OCI-LY7 (cell line): ENCODE results near the gene SRRT. TPM values are rescaled to one million over a fixed set of nuclear protein-coding genes. Genes with fewer than 3 reads are reported as not detected.

ENCODE experiments used
- BruUV-seq: library from RNA; stranded (reverse); fragments of 400-500 nt; replicated peaks from 2 replicates; lab custom pipeline; 2021; lab: Mats Ljungman, UMichigan
- CTCF ChIA-PET: fragments of 300-600 bp; sonication (Branson Sonifier 250); formaldehyde crosslinking; loops from one replicate; lab custom pipeline; 2022; ENCODE audit warnings: antibody characterized with exemption; ENCODE audit not compliant: unreplicated experiment; lab: Charles Lee
- POLR2A ChIA-PET: fragments of 300-600 bp; sonication (Branson Sonifier 250); formaldehyde crosslinking; loops from one replicate; lab custom pipeline; 2022; ENCODE audit warnings: antibody characterized with exemption; lab: Charles Lee
- DNase-seq: peaks from one replicate; pipeline ENCODE4 v3.0.0-alpha.2; 2015; ENCODE audit warnings: low spot score
- H2AFZ ChIP-seq: fragments of 200-600 bp; sonication (generic), shearing (Covaris generic); 2 replicates; pipeline ENCODE4 v1.6.1; 2014; ENCODE audit warnings: mild to moderate bottlenecking, antibody characterized with exemption, low read length, moderate library complexity
- H3K27ac ChIP-seq: fragments of 200-600 bp; sonication (generic); 2 replicates; pipeline ENCODE4 v1.5.1; 2014; ENCODE audit warnings: mixed run types, low read depth, mild to moderate bottlenecking, moderate library complexity, low read length, inconsistent platforms; ENCODE audit not compliant: poor library complexity, severe bottlenecking
- H3K36me3 ChIP-seq: fragments of 200-600 bp; sonication (generic); 2 replicates; pipeline ENCODE4 v1.6.1; 2014; ENCODE audit warnings: mild to moderate bottlenecking, antibody characterized with exemption, low read length, moderate library complexity, mixed read lengths; ENCODE audit not compliant: insufficient read depth
- H3K4me1 ChIP-seq: fragments of 200-600 bp; sonication (generic); 2 replicates; pipeline ENCODE4 v1.5.1; 2014; ENCODE audit warnings: mild to moderate bottlenecking, low read length; ENCODE audit not compliant: insufficient read depth, poor library complexity, severe bottlenecking
- H3K4me2 ChIP-seq: fragments of 200-600 bp; sonication (generic); 2 replicates; pipeline ENCODE4 v1.6.1; 2014; ENCODE audit warnings: mild to moderate bottlenecking, low read length
- H3K4me3 ChIP-seq: fragments of 200-600 bp; sonication (generic); 2 replicates; pipeline ENCODE4 v1.5.1; 2014; ENCODE audit warnings: mild to moderate bottlenecking, low read depth, low read length; ENCODE audit not compliant: poor library complexity, severe bottlenecking
- H3K79me2 ChIP-seq: fragments of 200-600 bp; sonication (generic); 2 replicates; pipeline ENCODE4 v1.6.1; 2016; ENCODE audit warnings: low read depth, mild to moderate bottlenecking, low read length, moderate library complexity, mixed read lengths; ENCODE audit not compliant: insufficient read depth
- H3K9me2 ChIP-seq: fragments of 200-600 bp; sonication (generic); 2 replicates; pipeline ENCODE4 v1.6.1; 2016; ENCODE audit warnings: mild to moderate bottlenecking, low read length, mixed read lengths; ENCODE audit not compliant: insufficient read depth
- H3K9me3 ChIP-seq: fragments of 200-600 bp; sonication (generic); 2 replicates; pipeline ENCODE4 v1.6.1; 2014; ENCODE audit warnings: mild to moderate bottlenecking, mixed run types, low read length, mixed read lengths
- H4K20me1 ChIP-seq: fragments of 200-600 bp; sonication (generic); 2 replicates; pipeline ENCODE4 v1.6.1; 2014; ENCODE audit warnings: mild to moderate bottlenecking, antibody characterized with exemption, low read length, moderate library complexity, mixed read lengths; ENCODE audit not compliant: insufficient read depth
- CTCF ChIP-seq: fragments of 200-600 bp; sonication (generic); conservative IDR thresholded peaks from 2 replicates; pipeline ENCODE4 v1.5.1; 2014; ENCODE audit warnings: mild to moderate bottlenecking, antibody characterized with exemption, low read length, moderate library complexity, mixed read lengths
- EZH2phosphoT487 ChIP-seq: fragments of 200-600 bp; sonication (generic); IDR thresholded peaks from 2 replicates; pipeline ENCODE4 v1.6.1; 2018; ENCODE audit warnings: low read depth, borderline replicate concordance, mild to moderate bottlenecking, mixed run types, antibody characterized with exemption, low read length, moderate library complexity, mixed read lengths
- intact Hi-C: fragments of 100-400 bp; cut with micrococcal nuclease; formaldehyde crosslinking; loops from one replicate; pipeline ENCODE4 v1.10.0; 2022; ENCODE audit not compliant: unreplicated experiment
- total RNA-seq, 2 experiments: library from RNA; depleted of rRNA in 1 of 2; stranded (reverse); fragments of >200 nt in 1 of 2; shearing (Covaris generic) in 1 of 2; gene quantifications; 2 replicates each; pipeline ENCODE4 v1.2.3, GENCODE V29; 2014 to 2022

Gene SRRT
- total RNA-seq, 2 experiments from 2014 or later, result 154 to 264 TPM

- no peaks in the 10 kb centered on the region for H3K9me3 ChIP-seq
- intact Hi-C loops, result no loop called here
- POLR2A ChIA-PET, result interaction anchor here (0.5 to 4.9 kb wide), 6 partner anchors 15 to 876 kb away, joined by 3 to 40 read pairs (median 4); partner anchors contain the start of genes SRRT, TRIM56 and ZKSCAN1
- H3K4me1 ChIP-seq, result peaks cover 47% of the 10 kb centered on the region
- no peak for TF ChIP-seq EZH2phosphoT487
- no peak for TF ChIP-seq CTCF
- no TSS peak for BruUV-seq
- H3K9me2 ChIP-seq, result no peaks in the 10 kb centered on the region
- H3K4me3 ChIP-seq, result peak overlapping the region; percentile 61
- H2AFZ ChIP-seq, result peak overlapping the region; percentile 68; the same call in 1 of the 2 replicates
- peaks cover 7% of the 10 kb centered on the region; the same call in 1 of the 2 replicates for H3K79me2 ChIP-seq
- peaks cover 32% of the 10 kb centered on the region for H3K36me3 ChIP-seq
- peak overlapping the region; percentile 92; the same call in 1 of the 2 replicates for H3K4me2 ChIP-seq
- CTCF ChIA-PET, result interaction anchor here (1.3 to 1.5 kb wide), 2 partner anchors 16 to 36 kb away, joined by 3 to 7 read pairs; partner anchors contain the start of gene SRRT
- H4K20me1 ChIP-seq, result peaks cover 16% of the 10 kb centered on the region
- DNase-seq, result no peak
- H3K27ac ChIP-seq, result no peak overlapping the region
These were observed 16.0 kb downstream of the SRRT start for GRCh38 chr7:100890653-100891567.

GRCh38 chr7:100891568-100892247, 16.8 kb downstream of the SRRT start:
- Histone ChIP-seq H2AFZ (no peak overlapping the region), H3K4me2 (no peak overlapping the region), H3K79me2 (peaks cover 7% of the 10 kb centered on the region; the same call in 1 of the 2 replicates), H3K27ac (no peak overlapping the region), H3K4me3 (no peak overlapping the region), H3K4me1 (peaks cover 41% of the 10 kb centered on the region), H3K36me3 (peaks cover 24% of the 10 kb centered on the region), H4K20me1 (peaks cover 14% of the 10 kb centered on the region), H3K9me2 (no peaks in the 10 kb centered on the region), H3K9me3 (no peaks in the 10 kb centered on the region)
- ChIA-PET POLR2A (interaction anchor here (0.6 kb wide), 1 partner anchor 256 kb away, joined by 3 read pairs; no protein-coding TSS in a partner anchor), CTCF (no interaction called here)
- no peak for TF ChIP-seq CTCF
- no peak for TF ChIP-seq EZH2phosphoT487
- intact Hi-C loops, result no loop called here
- no peak for DNase-seq
- no TSS peak for BruUV-seq
